Uterus (tissue), 2 donors: ENCODE measurements around the gene STAT1.

Source experiments
- CTCF ChIP-seq, 4 experiments: fragments of 200-600 bp in 2 of 4; fragments of 450-650 bp in 2 of 4; sonication (generic) in 2 of 4; IDR thresholded peaks; one replicate each; pipeline ENCODE4 v1.5.1; 2016 to 2019; ENCODE audit warnings: antibody characterized with exemption in 4 of 4, mild to moderate bottlenecking in 2 of 4, moderate library complexity in 1 of 4
- POLR2A ChIP-seq, 2 donors: fragments of 450-650 bp; IDR thresholded peaks; one replicate each; pipeline ENCODE4 v1.6.1; 2016; ENCODE audit warnings: antibody characterized with exemption in 2 of 2, mild to moderate bottlenecking in 1 of 2, moderate library complexity in 1 of 2

- no peak for TF ChIP-seq POLR2A (IDR thresholded peaks at IDR 0.05)
- no peak for TF ChIP-seq CTCF (IDR thresholded peaks at IDR 0.05)
Observed at GRCh38 chr2:190999949-191000665, 13.9 kb downstream of the STAT1 start.
